EH (cell line): ENCODE results near the gene ABCC4.
A peak's percentile ranks its signal among the peaks of the same experiment; 100 is the strongest.

ENCODE experiments used
- DNase-seq: peaks from one replicate; pipeline ENCODE4 v3.0.0-alpha.2; 2015; ENCODE audit warnings: low read depth

The ABCC4 gene

GRCh38 chr13:95258098-95258497 is 43.2 kb downstream of the ABCC4 start:
- DNase-seq: no peak

GRCh38 chr13:95256091-95256490 is 45.2 kb downstream of the ABCC4 start:
- DNase-seq: peak; percentile 97

- no peak for DNase-seq
Measured at GRCh38 chr13:95255072-95255732, 46.0 kb downstream of the ABCC4 start.

GRCh38 chr13:95254339-95254738 is 46.9 kb downstream of the ABCC4 start:
- DNase-seq: peak; percentile 70

- DNase-seq: no peak
Measured at GRCh38 chr13:95253033-95253432, 48.2 kb downstream of the ABCC4 start.

GRCh38 chr13:95251641-95252040 is 49.6 kb downstream of the ABCC4 start:
- no peak for DNase-seq

- no peak for DNase-seq
Measured at GRCh38 chr13:95250961-95251360, 50.3 kb downstream of the ABCC4 start.

GRCh38 chr13:95248953-95249352 is 52.3 kb downstream of the ABCC4 start:
- DNase-seq: no peak

- DNase-seq: no peak
Measured at GRCh38 chr13:95247852-95248251, 53.4 kb downstream of the ABCC4 start.

- DNase-seq: no peak
Measured at GRCh38 chr13:95247171-95247570, 54.1 kb downstream of the ABCC4 start.

GRCh38 chr13:95246292-95247082 is 54.8 kb downstream of the ABCC4 start:
- no peak for DNase-seq

GRCh38 chr13:95245071-95245470 is 56.2 kb downstream of the ABCC4 start:
- DNase-seq: no peak

- no peak for DNase-seq
Measured at GRCh38 chr13:95243207-95243606, 58.0 kb downstream of the ABCC4 start.

- no peak for DNase-seq
Measured at GRCh38 chr13:95241321-95241720, 59.9 kb downstream of the ABCC4 start.

GRCh38 chr13:95239283-95239682 is 62.0 kb downstream of the ABCC4 start:
- no peak for DNase-seq

GRCh38 chr13:95237310-95237870 is 63.9 kb downstream of the ABCC4 start:
- DNase-seq: no peak

GRCh38 chr13:95236774-95237173 is 64.5 kb downstream of the ABCC4 start:
- DNase-seq: no peak

GRCh38 chr13:95235974-95236373 is 65.3 kb downstream of the ABCC4 start:
- no peak for DNase-seq

GRCh38 chr13:95235199-95235756 is 66.0 kb downstream of the ABCC4 start:
- no peak for DNase-seq

GRCh38 chr13:95234242-95234641 is 67.0 kb downstream of the ABCC4 start:
- DNase-seq: no peak

- DNase-seq: no peak
Measured at GRCh38 chr13:95233026-95233635, 68.1 kb downstream of the ABCC4 start.

GRCh38 chr13:95231393-95231792 is 69.9 kb downstream of the ABCC4 start:
- no peak for DNase-seq

- DNase-seq: peak; percentile 9
Measured at GRCh38 chr13:95229855-95230254, 71.4 kb downstream of the ABCC4 start.
